ENCODE results near the gene ZC3H12C. TPM values are rescaled to one million over a fixed set of nuclear protein-coding genes. Genes with fewer than 3 reads are reported as not detected.

ZC3H12C gene
- total RNA-seq, 2 donors from 2014 or later: 13.6 to 24.8 TPM

DNA sequence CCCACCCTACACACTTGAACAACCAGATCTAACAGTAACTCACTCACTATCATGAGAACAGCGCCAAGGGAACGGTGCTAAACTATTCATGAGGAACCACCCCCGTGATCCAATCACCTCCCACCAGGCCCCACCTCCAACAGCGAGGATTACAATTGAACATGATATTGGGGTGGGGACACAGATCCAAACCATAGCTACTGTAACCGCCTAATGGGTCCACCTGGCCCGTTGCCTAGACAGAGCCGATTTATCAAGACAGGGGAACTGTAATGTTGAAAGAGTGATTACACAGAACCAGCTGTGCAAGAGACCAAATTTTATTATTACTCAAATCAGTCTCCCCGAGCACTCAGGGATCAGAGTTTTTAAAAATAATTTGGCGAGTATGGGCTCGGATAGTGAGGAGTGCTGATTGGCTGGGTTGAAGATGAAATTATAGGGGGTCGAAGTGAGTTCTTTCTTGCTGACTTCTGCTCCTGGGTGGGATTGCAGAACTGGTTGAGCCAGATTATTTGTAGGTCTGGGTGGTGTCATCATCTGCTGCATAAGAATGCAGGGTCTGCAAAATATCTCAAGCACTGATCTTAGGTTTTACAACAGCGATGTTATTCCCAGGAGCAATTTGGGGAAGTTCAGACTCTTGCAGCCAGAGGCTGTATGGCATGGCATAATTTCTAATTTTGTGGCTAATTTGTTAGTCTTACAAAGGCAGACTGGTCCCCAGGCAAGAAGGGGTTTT lies 17.9 kb upstream of the ZC3H12C start:
- DNase-seq (ENCODE audit: low spot score): no peak
- intact Hi-C loops (cut with DNase I): no loop called here

DNA sequence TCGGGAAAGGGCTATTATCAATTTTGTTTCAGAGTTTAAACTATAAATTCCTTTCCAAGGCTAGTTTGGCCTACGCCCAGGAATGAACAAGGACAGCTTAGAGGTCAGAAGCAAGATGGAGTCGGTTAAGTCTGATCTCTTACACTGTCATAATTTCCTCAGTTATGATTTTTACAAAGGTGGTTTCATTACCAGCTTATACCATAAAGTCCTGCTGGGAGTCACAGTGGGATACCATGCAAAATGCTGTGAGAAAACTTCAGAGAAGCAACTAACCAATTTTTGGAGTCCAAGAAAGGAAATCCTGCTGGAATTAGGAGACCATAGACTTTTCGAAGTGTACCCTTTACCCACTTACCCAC lies 17.4 kb upstream of the ZC3H12C start:
- intact Hi-C loops (cut with DNase I): no loop called here

DNA sequence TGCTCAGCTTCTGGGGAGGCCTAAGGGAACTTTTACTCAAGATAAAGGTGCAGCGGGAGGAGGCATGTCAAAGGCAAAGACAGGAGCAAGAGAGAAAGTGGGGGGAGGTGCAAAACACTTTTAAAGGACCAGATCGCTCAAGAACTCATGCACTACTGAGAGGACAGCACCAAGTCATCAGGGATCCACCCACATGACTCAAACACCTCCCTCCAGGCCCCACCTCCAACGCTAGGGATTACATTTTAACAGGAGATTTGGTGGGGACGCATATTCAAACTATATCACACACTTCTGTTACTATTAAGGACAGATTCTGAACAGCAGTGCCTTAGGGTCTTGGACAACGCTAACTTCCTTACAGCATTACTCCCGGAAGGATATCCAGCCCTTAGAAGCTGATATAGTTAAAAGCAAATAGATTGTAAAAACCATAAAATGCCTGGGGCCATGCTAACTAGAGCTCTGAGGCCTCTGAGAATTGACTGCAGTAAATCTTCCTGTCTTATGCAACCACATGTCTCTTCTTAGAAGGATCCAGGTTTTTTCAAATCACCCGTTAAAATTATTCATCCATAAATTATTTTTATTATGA lies 16.7 kb upstream of the ZC3H12C start:
- intact Hi-C loops (cut with DNase I): no loop called here
- DNase-seq (ENCODE audit: low spot score): no peak

More for the DNA sequence above, 17.4 kb upstream of the ZC3H12C start:
- DNase-seq (ENCODE audit: low spot score): no peak

DNA sequence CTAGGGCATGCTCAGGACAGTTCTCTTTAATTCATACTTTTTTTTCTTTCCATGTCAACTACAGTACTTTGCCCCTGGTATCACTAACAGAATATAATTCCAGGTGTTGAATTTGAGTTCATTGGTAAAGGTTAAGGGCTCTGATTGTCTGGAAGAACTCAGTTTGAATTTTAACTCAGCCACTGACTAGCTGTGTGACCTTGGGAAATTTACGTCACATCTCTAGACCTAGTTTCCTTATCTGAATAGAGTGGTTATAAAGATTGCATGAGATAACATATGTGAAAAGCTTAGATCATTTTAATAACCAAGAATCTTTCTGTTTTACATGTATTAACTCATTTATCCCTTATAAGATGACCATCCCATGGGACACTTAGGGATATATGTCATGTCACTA lies 15.8 kb upstream of the ZC3H12C start:
- intact Hi-C loops (cut with DNase I): no loop called here
- DNase-seq (ENCODE audit: low spot score): no peak

DNA sequence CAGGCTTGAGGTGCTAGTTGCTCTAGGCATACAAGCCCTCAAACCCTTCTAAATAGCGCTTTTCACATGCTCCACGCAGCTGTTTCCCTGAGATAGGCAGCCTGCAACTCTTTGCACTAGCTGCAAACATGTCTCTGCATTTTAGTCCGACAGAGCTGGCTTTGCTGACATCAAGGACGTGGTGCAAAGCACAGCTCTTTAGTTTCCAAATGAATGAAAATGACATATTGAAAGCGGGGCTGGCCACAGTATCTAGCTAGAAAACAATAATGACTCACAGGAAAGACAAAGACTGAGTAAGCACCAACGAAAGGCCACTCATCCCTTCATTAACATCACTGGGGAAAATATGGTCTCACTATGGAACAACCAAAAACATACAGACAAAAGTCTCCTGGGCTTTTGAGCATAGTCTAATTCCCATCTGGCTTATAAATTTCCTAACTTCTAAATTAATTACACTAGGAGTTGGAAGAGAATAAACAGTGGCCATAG lies 15.3 kb upstream of the ZC3H12C start:
- no peak for DNase-seq (ENCODE audit: low spot score)
- intact Hi-C loops (cut with DNase I): no loop called here

DNA sequence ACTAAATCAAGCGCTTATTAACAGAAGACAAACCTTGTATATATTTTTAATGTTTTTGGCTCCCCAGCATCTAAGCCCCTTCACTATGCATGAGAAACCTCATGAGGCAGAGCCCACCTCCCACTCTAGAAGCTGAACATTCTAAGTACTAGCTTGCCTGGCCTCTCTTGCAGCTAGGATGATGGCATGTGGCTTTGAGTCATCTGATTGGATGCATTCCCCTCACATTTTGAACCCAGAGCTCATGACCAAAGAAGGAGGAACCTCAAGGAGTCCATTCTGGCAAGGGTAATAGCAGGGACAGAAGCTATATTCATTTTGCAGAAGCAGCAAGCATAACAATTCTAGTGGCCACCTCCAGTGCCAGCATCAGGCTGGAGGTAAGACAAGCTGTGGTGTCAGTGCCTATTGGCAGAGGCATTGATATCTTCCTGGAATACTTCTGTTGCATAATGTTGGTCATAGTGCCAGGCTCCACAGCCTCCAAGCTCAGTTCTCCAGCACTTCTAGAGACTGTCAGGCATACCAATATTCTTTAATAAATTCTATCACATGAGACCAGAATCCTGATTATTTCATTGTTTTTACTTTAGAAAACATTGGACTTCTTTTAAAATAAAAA lies 14.2 kb upstream of the ZC3H12C start:
- no peak for DNase-seq (ENCODE audit: low spot score)
- intact Hi-C loops (cut with DNase I): no loop called here

DNA sequence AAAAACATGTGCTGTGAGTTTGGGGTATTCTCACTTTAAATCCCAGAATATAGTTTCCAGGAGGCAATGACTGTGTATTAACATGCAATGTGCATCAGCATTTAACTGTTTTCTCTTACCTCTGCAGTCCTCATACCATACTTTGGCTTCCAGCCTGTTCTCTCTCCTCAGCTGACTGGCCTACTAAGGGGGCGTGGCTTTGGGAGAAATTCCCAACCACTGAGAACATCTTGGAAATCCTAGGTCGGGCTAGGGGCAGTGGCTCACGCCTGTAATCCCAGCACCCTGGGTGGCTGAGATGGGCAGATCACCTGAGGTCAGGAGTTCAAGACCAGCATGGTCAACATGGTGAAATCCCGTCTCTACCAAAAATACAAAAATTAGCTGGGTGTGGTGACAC lies 13.5 kb upstream of the ZC3H12C start:
- no peak for DNase-seq (ENCODE audit: low spot score)
- intact Hi-C loops (cut with DNase I): no loop called here

DNA sequence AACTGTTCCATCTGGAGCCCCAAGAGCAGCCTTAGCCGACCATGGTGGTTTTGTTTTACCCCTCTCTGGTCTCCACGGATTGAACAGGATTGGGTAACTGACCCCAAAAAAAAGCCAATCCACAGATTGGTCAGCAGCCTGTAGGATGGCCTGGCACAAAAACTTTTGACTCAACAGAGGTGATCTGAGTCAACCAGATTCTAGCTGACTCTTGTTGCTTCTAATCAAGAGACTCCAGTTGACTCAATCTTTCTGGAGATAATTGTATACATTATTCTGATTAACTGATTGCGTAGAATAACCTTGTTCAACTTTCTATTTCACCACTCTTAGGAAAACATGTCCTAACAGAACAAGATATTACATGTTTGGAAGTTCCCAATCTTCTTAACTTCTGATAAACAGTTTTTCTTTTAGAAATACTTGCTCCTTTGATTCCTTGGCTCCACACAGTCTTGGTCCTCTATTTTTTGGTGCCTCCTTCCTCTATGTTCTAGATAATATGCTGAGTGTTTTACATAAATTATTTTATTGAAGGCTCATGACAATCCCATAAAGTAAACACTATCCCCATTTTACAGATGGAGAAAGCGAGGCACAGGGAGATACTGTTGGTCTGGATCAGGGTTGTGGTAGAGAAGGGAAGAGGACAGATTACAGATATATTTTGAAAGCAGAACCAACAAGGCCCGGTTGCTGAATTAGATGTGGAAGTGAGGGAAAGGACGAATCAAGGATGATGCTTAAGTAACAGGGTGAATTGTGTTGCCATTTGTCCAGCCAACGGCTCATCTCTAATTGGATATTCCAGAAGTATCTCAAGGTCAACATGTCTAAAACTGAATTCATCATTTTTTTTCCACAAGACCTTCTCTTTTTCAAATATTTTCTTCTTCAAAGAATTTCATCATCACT lies 11.5 kb upstream of the ZC3H12C start:
- intact Hi-C loops (cut with DNase I): no loop called here
- no peak for DNase-seq (ENCODE audit: low spot score)

DNA sequence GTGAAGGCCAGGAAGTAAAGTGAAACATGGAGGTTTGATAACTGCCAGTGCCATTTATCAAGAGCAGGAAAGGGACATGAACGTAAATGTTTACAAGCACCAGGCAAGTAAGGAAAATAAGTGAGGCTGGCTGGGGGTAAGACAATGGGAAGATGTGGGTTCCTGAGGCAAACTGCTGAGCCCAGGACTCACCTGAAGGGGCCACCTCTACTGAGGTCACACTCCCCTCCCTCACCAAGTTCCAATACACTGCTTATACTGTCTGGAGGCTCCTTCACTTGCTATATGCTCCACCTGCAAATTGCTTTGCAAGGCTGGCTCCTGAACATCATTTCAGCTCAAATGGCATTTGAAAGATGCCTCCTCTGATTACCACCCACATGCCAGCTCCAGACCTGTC lies 10.3 kb upstream of the ZC3H12C start:
- DNase-seq (ENCODE audit: low spot score): no peak
- intact Hi-C loops (cut with DNase I): no loop called here

DNA sequence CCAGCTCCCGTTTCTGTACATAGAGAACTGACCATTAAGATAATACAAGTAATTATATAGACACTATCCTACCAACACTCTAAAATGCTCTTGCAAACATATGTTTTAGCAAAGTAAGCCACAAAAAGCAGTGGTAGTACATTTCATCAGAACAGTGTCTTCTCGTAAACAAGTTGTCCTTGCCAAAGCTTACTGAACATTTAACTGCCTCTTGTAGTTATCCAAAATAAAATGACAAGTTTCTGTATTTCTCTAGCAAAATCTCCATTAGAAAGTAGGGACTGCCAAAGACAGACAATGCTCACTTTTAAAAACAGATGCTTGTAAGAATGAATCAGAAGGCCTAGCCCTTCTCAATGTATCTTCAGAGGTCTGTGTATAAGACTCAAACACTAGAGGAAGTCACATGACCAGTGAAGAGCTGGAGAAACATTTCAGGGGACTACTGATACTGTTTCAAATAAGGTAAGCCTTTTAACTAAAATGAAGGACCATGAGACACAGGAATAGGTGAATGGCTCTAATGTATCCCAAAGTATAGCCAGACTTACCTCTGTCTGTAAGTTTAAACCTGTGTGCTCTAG lies 7.8 kb upstream of the ZC3H12C start:
- intact Hi-C loops (cut with DNase I): loop anchor here in 1 of 2 donors (5.0 kb wide), 1 partner anchor 1162 kb away; the partner anchor contains the start of gene POU2AF2
- no peak for DNase-seq (ENCODE audit: low spot score)

DNA sequence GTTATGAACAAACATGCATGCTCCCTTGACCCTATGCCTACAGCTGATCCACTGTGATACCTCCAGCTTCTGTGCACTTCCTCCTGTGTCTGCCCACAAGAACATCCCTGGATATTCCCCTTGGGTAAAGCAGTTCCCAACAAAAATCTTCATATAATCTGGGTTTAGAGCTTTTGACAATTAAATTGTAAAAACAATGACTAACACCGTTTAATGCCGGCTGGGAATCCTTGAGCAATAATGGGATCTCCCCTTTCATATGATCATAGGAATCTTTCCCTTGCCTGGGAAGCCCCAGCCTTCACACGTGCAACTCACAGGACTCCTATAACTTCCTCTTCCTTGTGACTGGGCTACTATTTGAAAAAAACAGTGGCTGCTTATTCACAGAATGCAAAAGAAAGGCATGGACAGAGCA lies 6.3 kb upstream of the ZC3H12C start:
- intact Hi-C loops (cut with DNase I): loop anchor here in 1 of 2 donors (5.0 kb wide), 1 partner anchor 1160 kb away; the partner anchor contains the start of gene POU2AF2
- DNase-seq (ENCODE audit: low spot score): no peak

DNA sequence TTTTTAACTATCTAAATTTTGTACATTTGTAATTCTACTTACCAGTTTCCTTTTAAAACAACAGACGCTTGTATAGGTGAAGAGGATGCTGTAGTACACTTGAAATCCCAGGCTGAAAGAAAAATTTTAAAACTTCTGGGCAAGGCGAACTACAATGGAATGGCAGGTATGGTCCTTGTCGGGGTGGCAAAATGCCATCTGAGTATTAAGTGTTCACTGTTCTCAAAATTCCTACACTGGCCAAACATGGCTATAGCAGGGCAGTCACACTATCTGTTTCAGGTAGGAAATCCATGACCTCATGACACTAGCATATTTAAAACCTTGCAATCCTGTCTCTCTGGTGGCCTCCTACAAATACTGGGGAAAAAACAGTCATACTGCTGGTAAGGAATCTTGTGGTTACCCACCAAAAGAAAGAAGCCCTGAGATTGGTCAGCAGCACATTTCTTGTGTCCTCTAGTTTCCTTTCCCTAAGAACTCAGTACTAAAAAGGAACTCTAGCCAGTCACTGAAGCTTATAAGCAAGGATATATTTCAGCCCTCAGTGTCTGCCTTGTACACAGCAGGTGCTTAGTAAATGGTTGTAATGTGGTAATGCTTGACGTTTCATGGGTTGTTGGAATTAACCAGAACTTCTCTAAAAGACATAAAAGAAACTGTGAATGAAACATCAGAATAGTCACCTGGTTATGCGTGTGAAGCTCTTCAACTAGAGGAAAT lies 5.2 kb upstream of the ZC3H12C start:
- intact Hi-C loops (cut with DNase I): loop anchor here in 1 of 2 donors (5.0 kb wide), 1 partner anchor 1159 kb away; the partner anchor contains the start of gene POU2AF2
- DNase-seq (ENCODE audit: low spot score): no peak

DNA sequence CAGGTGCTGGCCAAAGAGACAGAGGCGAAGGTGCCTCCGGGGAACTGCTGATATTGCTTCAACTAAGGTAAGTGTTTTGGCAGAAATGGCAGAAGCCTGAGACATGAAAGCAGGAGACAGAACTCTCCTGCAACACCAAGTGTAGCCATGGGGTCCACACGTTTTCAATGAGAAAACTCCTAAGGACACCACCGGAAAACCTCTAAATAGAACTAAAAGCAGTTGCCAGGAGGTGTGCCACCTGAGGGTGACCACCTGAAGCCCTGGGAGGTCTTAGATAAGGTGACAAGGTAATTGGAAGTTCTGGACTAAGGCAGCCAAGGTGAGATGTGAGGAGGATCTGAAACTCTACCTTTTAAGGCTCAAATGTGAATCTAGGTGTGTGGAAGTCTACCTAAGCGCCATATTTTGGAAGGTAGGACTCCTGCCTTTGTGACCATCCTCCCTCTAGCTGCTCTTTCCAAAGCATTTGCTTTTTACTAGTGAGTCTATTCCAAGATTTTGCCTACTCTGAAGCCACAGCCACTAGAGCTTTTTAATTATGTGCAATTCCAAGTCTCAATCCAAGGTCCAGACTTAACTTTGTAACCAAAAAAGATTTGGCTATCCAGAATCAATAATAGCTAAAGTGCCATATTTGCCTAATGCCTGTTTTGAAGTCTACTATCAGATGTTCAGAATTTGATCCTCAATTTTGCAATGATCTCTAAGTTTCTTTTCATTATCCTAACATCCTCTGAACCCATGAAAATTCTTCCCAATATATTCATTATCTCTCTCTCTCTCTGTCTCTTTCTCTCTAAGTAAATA lies 4.5 kb upstream of the ZC3H12C start:
- intact Hi-C loops (cut with DNase I): loop anchor here in 1 of 2 donors (5.0 kb wide), 1 partner anchor 1159 kb away; the partner anchor contains the start of gene POU2AF2
- DNase-seq (ENCODE audit: low spot score): no peak

DNA sequence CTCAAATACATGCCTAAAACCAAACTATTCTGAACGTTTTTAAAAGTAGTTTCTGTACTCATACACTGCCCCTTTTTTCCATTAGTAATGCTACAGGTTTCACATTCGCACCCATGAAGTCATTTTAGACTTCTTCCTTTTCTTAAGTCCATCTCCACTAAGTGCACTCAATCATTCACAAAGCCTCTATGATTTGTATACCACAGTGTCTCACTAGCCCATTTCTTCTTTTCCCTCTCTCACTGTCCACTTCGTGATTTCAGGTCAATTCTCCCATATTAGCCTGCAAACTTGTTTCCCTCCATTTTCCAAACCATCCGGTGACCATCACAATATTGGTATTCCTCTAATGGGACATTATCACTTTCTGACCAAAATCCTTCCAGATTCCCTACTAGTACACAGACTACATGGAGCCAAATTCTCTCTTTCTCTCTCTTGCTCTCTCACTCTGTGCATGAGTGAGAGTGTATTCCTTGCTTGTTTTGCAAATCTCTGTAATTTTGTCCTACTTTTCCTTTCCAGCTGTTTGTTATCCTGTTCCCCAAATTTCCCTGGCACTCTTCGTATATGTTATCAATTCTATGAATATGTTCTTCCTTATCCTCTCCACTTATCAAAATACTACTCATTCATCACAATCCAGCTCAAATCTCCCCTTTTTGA lies 3.4 kb upstream of the ZC3H12C start:
- intact Hi-C loops (cut with DNase I): loop anchor here (5.0 to 10.0 kb wide), 2 partner anchors 95 to 1158 kb away; partner anchors contain the start of gene POU2AF2 (in 1 of the 2)

DNA sequence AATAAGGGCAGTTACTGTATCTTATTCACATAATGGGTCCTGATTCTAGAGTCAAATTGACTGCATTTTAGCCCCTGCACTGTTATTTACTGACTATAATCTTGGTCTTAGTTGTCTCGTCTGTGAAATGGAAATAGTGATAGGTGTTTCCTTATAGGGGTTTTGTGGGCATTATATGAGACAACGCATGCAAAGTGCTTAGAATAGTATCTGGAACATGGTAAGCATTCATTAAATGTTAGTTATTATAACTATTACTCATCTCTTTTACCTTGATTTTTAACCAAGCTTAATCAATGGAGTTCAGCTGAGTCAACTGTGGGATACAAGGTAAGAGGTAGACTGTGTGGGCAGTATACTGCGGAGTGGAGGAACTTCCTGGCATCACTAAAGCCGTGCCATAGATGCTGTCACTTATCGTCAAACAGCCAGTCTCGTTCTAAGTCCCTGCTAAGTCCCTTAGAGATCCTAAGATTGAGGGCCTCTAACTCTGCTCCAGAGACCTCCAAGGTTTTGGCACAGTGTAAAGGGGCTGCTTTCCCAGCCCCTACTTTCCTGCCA lies 2.6 kb upstream of the ZC3H12C start:
- DNase-seq (ENCODE audit: low spot score): no peak
- intact Hi-C loops (cut with DNase I): loop anchor here in 1 of 2 donors (10.0 kb wide), 1 partner anchor 96 kb away; no protein-coding TSS in a partner anchor

More for the DNA sequence above, 3.4 kb upstream of the ZC3H12C start:
- no peak for DNase-seq (ENCODE audit: low spot score)

DNA sequence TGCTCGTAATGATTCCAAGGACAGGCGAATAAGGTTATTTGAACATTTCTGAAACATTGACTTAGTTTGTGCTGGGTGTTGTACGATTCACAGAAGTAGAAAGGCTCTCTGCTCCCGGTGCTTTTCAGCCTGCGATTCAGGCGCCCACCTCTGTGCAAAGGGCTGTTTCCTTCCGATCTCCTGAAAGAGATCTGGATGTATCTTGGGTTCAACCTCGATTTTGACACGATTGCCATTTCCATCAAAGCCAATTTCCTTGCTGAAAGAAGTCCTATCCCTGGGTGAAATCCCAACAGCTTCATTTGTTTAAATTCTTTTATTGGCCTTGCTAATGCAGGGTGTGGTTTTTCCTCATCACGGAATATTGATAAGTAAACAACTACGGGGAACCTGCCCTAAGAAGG lies 1.1 kb upstream of the ZC3H12C start:
- DNase-seq (ENCODE audit: low spot score): no peak
- intact Hi-C loops (cut with DNase I): loop anchor here in 1 of 2 donors (10.0 kb wide), 1 partner anchor 97 kb away; no protein-coding TSS in a partner anchor
